ENCODE data around the gene SLC9A5.

Gene SLC9A5

DNA sequence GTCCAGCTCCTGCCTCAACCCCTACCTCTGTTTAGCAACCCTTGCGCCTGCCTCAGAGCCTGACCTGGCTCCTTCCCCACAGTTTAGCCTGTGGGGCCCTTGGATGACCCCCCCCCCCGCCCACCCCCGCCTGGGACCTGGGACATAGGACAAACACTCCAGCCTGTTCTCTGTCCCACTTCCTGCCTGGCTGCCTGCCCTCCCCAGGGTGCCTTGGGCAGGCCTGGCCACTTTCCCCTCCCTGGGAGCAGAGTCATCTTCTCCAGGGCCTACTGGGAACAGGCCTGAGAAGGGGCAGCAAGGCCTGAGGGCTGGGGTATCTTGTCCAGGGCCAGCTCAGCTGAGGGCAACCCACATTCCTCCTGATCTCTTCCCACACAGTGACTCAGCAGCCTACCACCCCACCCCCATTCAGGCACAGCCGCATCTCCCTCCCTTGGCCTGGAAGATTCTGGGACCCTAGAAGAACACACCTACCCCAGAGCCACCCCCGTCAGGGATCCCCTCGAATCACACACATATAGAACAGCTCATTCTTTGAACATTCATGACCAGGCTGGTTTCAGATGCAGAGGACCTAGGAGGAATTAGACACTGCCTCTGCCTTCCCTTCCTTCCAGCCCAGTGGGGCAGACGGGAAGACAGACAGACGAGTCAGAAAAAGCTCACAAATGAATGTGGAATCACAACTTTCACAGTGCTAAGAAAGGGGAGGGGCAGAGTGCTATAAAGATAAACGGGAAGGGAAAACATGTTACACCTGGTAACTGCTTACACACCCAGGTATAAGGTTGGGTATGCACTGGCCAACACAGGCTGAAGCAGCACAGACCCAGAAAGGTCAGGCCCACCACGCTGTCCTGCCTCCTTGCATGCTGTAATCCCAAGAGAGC lies 7.5 kb upstream of the SLC9A5 start:
- TF ChIP-seq CTCF (IDR thresholded peaks at IDR 0.05; ENCODE audit: insufficient read depth, low read depth, low read length, missing control alignments) = no peak
- no peak overlapping the region for H3K4me3 ChIP-seq (ENCODE audit: low read depth, low read length)
- no peak for DNase-seq (ENCODE audit: low read depth)

- no peak for DNase-seq (ENCODE audit: low read depth)
- no peak for TF ChIP-seq CTCF (IDR thresholded peaks at IDR 0.05; ENCODE audit: insufficient read depth, low read depth, low read length, missing control alignments)
- H3K4me3 ChIP-seq (ENCODE audit: low read depth, low read length) = no peak overlapping the region
These were observed 6.5 kb upstream of the SLC9A5 start for GRCh38 chr16:67242138-67242730.

DNA sequence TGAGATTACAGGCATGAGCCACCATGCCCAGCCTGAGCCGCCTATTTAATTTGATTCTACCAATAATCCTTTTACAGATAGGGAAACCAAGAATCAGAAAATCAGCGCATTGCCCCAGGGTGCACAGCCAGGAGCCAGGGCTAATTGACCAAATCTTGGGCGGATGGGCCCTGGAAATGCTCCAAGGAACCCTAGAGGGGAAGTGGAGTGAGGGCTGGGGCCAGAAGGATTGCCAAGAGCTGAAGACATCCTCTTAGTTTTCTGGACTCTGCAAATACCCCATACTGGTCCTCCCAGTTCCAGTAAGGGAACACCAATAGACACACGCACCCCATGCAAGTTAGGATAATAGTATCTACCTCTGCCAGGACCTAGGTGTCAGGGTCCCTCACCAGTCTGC lies 5.3 kb upstream of the SLC9A5 start:
- TF ChIP-seq CTCF (IDR thresholded peaks at IDR 0.05; ENCODE audit: insufficient read depth, low read depth, low read length, missing control alignments) = no peak
- DNase-seq (ENCODE audit: low read depth) = no peak
- H3K4me3 ChIP-seq (ENCODE audit: low read depth, low read length) = peak overlapping the region; percentile 41; the same call in 1 of the 2 replicates

GRCh38 chr16:67244387-67245185 lies 4.2 kb upstream of the SLC9A5 start:
- no peak for TF ChIP-seq CTCF (IDR thresholded peaks at IDR 0.05; ENCODE audit: insufficient read depth, low read depth, low read length, missing control alignments)
- H3K4me3 ChIP-seq (ENCODE audit: low read depth, low read length) = peak overlapping the region; percentile 86
- peak; percentile 93 for DNase-seq (ENCODE audit: low read depth)

DNA sequence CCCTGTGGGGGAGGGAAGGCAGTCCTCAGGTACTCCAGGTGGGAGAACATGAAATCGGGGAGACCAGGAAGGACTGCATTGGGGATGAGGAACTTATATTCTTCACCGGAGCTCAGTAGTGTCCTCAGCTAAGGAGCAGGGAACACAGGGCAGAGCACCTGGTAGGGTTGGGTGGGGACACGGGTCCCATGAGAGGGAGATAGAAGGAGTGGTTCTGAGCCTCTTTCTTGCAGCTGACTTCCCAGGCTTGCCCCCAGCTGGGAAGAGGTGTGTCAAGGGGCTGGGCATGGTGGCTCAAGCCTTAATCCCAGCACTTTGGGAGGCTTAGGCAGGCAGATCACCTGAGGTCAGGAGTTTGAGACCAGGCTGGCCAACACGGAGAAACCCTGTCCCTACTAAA lies 3.6 kb upstream of the SLC9A5 start:
- TF ChIP-seq CTCF (IDR thresholded peaks at IDR 0.05; ENCODE audit: insufficient read depth, low read depth, low read length, missing control alignments) = no peak
- no peak for DNase-seq (ENCODE audit: low read depth)
- peak overlapping the region; percentile 86 for H3K4me3 ChIP-seq (ENCODE audit: low read depth, low read length)

GRCh38 chr16:67245674-67246080 lies 3.1 kb upstream of the SLC9A5 start:
- no peak for TF ChIP-seq CTCF (IDR thresholded peaks at IDR 0.05; ENCODE audit: insufficient read depth, low read depth, low read length, missing control alignments)
- no peak for DNase-seq (ENCODE audit: low read depth)
- peak overlapping the region; percentile 86 for H3K4me3 ChIP-seq (ENCODE audit: low read depth, low read length)
